K562 (cell line): Measurements from ENCODE around the gene BRAF. TPM values are rescaled to one million over a fixed set of nuclear protein-coding genes. Genes with fewer than 3 reads are reported as not detected.

ENCODE experiments used
- ATAC-seq: fragments of 200-7000 bp; cut with Tn5 transposase; 3 replicates; pipeline ENCODE4 v1.9.1; 2020; ENCODE audit warnings: moderate library complexity
- BruUV-seq: library from RNA; stranded (reverse); fragments of 400-500 nt; replicated peaks from 2 replicates; lab custom pipeline; 2021; lab: Mats Ljungman, UMichigan
- CTCF ChIA-PET: fragments of 300-600 bp; formaldehyde crosslinking; extraction: SDS; loops from one replicate; lab custom pipeline; 2021; ENCODE audit warnings: low intra/inter-chr PET ratio; lab: Yijun Ruan, JAX
- POLR2A ChIA-PET: fragments of 300-600, 350-650 bp; sonication (Branson Sonifier 250); formaldehyde crosslinking; extraction: SDS; loops from one replicate; lab custom pipeline; 2021; ENCODE audit warnings: antibody characterized with exemption, inconsistent platforms; lab: Yijun Ruan, JAX
- DNase-seq, 4 experiments: peaks; one replicate each; pipeline versions ENCODE4 v3.0.0 to v3.0.0-alpha.2; 2011 to 2018; ENCODE audit warnings: low spot score in 3 of 4, mixed read lengths in 3 of 4; ENCODE audit errors: extremely low read depth in 1 of 4
- FAIRE-seq: peaks from 2 replicates; lab custom pipeline; 2011; peaks lifted over from hg19 to GRCh38; lab: Jason Lieb, UNC
- H2AFZ ChIP-seq: 2 replicates; pipeline ENCODE4 v1.6.0; 2011; ENCODE audit warnings: low read depth, low read length, control low read depth, inconsistent platforms
- H3K27ac ChIP-seq: fragments of 200-600 bp; 3 replicates; pipeline ENCODE4 v1.8.0; 2011; ENCODE audit warnings: low read depth, mild to moderate bottlenecking, control low read depth, inconsistent platforms, low read length, moderate library complexity, mixed read lengths; ENCODE audit errors: extremely low read depth
- H3K27me3 ChIP-seq, 2 experiments: fragments of 300-600 bp in 1 of 2; 2 replicates in 1 of 2; 3 replicates in 1 of 2; pipeline versions ENCODE4 v1.6.0 to v1.8.0; 2011; ENCODE audit warnings: inconsistent platforms in 2 of 2, low read length in 2 of 2, mild to moderate bottlenecking in 1 of 2, mixed read lengths in 1 of 2, moderate library complexity in 1 of 2; ENCODE audit not compliant: control insufficient read depth in 2 of 2, insufficient read depth in 2 of 2
- H3K36me3 ChIP-seq: fragments of 300-600 bp; 3 replicates; pipeline ENCODE4 v1.8.0; 2011; ENCODE audit warnings: mild to moderate bottlenecking, low read length, inconsistent platforms; ENCODE audit not compliant: control insufficient read depth, insufficient read depth
- H3K4me1 ChIP-seq, 2 experiments: fragments of 200-600 bp in 1 of 2; replicated peaks in 1 of 2; 2 replicates in 1 of 2; 3 replicates in 1 of 2; pipeline versions ENCODE4 v1.5.1 to v1.8.0; 2011; ENCODE audit warnings: inconsistent platforms in 2 of 2, low read length in 2 of 2, mild to moderate bottlenecking in 1 of 2, mixed read lengths in 1 of 2, moderate library complexity in 1 of 2; ENCODE audit not compliant: control insufficient read depth in 2 of 2, insufficient read depth in 2 of 2
- H3K4me2 ChIP-seq: 2 replicates; pipeline ENCODE4 v1.6.1; 2011; ENCODE audit warnings: low read length, control low read depth, inconsistent platforms, mixed read lengths; ENCODE audit not compliant: insufficient read depth
- H3K4me3 ChIP-seq: fragments of 200-600 bp; sonication (generic), shearing (Covaris generic); 2 replicates; pipeline ENCODE4 v1.5.1; 2016; ENCODE audit warnings: control low read depth, inconsistent platforms
- H3K79me2 ChIP-seq: fragments of 200-600 bp; 3 replicates; pipeline ENCODE4 v1.8.0; 2011; ENCODE audit warnings: low read length, inconsistent platforms; ENCODE audit not compliant: control insufficient read depth, insufficient read depth
- H3K9ac ChIP-seq, 2 experiments: 2 replicates each; pipeline versions ENCODE4 v1.6.0 to v1.6.1; 2011; ENCODE audit warnings: low read depth in 2 of 2, low read length in 2 of 2, control low read depth in 1 of 2, inconsistent platforms in 1 of 2, mild to moderate bottlenecking in 1 of 2, mixed read lengths in 1 of 2; ENCODE audit not compliant: insufficient read depth in 1 of 2
- H3K9me1 ChIP-seq: one replicate; pipeline ENCODE4 v1.6.0; 2011; ENCODE audit warnings: inconsistent platforms, mild to moderate bottlenecking, low read length, moderate library complexity; ENCODE audit not compliant: control insufficient read depth, insufficient read depth
- H3K9me3 ChIP-seq: replicated peaks from 2 replicates; pipeline ENCODE4 v1.5.1; 2011; ENCODE audit warnings: low read depth, low read length, inconsistent platforms; ENCODE audit not compliant: control insufficient read depth, insufficient read depth
- H4K20me1 ChIP-seq: replicated peaks from 2 replicates; pipeline ENCODE4 v1.6.1; 2011; ENCODE audit warnings: low read length, inconsistent platforms, mixed read lengths; ENCODE audit not compliant: control insufficient read depth, insufficient read depth
- ETV6 ChIP-seq, 3 experiments: fragments of 150-350 bp in 1 of 3; sonication (generic) in 1 of 3; formaldehyde crosslinking in 1 of 3; IDR thresholded peaks; 2 replicates each; pipeline versions ENCODE4 v1.6.1 to v1.8.0; 2014 to 2022; ENCODE audit warnings: borderline replicate concordance in 2 of 3, low read depth in 2 of 3, antibody characterized with exemption in 1 of 3, low read length in 1 of 3, mild to moderate bottlenecking in 1 of 3, missing genetic modification reagents in 1 of 3
- FOXP1 ChIP-seq: sonication (generic); formaldehyde crosslinking; IDR thresholded peaks from 2 replicates; pipeline ENCODE4 v1.8.0; 2022; ENCODE audit warnings: mild to moderate bottlenecking, missing genetic modification reagents
- HNRNPUL1 ChIP-seq: fragments of 200-400 bp; formaldehyde crosslinking; IDR thresholded peaks from 2 replicates; pipeline ENCODE4 v1.6.1; 2017; ENCODE audit warnings: low read length
- NCOA6 ChIP-seq: fragments of 450-650 bp; IDR thresholded peaks from 2 replicates; pipeline ENCODE4 v1.6.1; 2017; ENCODE audit warnings: mild to moderate bottlenecking
- RB1 ChIP-seq: fragments of 450-650 bp; IDR thresholded peaks from 2 replicates; pipeline ENCODE4 v1.6.1; 2017; ENCODE audit warnings: low read depth, mild to moderate bottlenecking
- SP1 ChIP-seq: sonication (generic); formaldehyde crosslinking; IDR thresholded peaks from 2 replicates; pipeline ENCODE4 v1.8.1; 2022; ENCODE audit warnings: mild to moderate bottlenecking, missing genetic modification reagents
- SREBF2 ChIP-seq: sonication (generic); formaldehyde crosslinking; IDR thresholded peaks from 2 replicates; pipeline ENCODE4 v1.4.0; 2020; ENCODE audit warnings: mild to moderate bottlenecking, missing genetic modification reagents
- XRCC3 ChIP-seq: fragments of 450-650 bp; IDR thresholded peaks from 2 replicates; pipeline ENCODE4 v1.6.1; 2017; ENCODE audit warnings: mild to moderate bottlenecking, moderate library complexity
- XRCC4 ChIP-seq: IDR thresholded peaks from one replicate; pipeline ENCODE4 v1.6.1; 2011; ENCODE audit not compliant: insufficient read depth, insufficient read length; ENCODE audit errors: extremely low read depth
- ZNF561 ChIP-seq: fragments of 450-650 bp; formaldehyde crosslinking; conservative IDR thresholded peaks from 2 replicates; pipeline ENCODE4 v1.4.0; 2020; ENCODE audit warnings: mild to moderate bottlenecking, moderate library complexity
- WGBS: fragments of 100-300 bp; shearing (Covaris generic); methylation state at CpG from one replicate; pipeline ENCODE4 v1.1.6; 2016; ENCODE audit warnings: low coverage, mixed read lengths; ENCODE audit not compliant: insufficient coverage; ENCODE audit errors: missing lambda C conversion rate; 5-methylcytosine and 5-hydroxymethylcytosine counted together
- in situ Hi-C: fragments of 300-500 bp; cut with MboI; formaldehyde crosslinking; loops from 4 replicates; pipeline ENCODE4 v1.15.0; 2018; ENCODE audit warnings: inconsistent platforms, mixed read lengths
- intact Hi-C: fragments of 100-400 bp; cut with micrococcal nuclease; formaldehyde crosslinking; loops from 2 replicates; pipeline ENCODE4 v1.14.2; 2022
- polyA plus RNA-seq, 8 experiments: library from polyadenylated mRNA; depleted of rRNA in 4 of 8; stranded (reverse) in 5 of 8; unstranded in 3 of 8; fragments of >200 nt; fragmentation: Nextera tagmentation in 2 of 8; fragmentation: Illumina TruSeq in 1 of 8; extraction: Ambion mirVana in 2 of 8; extraction: Trizol in 1 of 8; gene quantifications; 2 replicates each; pipeline versions ENCODE4 v1.2.1 to v1.2.3, GENCODE V29; 2011 to 2014; ENCODE audit warnings: inconsistent platforms in 1 of 8, missing spikeins in 1 of 8
- total RNA-seq, 7 experiments: library from RNA; depleted of rRNA in 6 of 7; stranded (reverse); fragments of >200 nt in 6 of 7; fragmentation: Illumina TruSeq in 2 of 7; extraction: Trizol in 2 of 7; gene quantifications; 2 replicates each; pipeline versions ENCODE4 v1.2.1 to v1.2.3, GENCODE V29; 2011 to 2021; ENCODE audit warnings: low replicate concordance in 1 of 7
- TF ChIP-seq, protein P1 (sequence below): sonication (generic); formaldehyde crosslinking; IDR thresholded peaks from 2 replicates; pipeline ENCODE4 v1.8.1; 2023; ENCODE audit warnings: mild to moderate bottlenecking, missing genetic modification reagents

BRAF gene
- total and polyA plus RNA-seq, 9 of the 15 experiments (the other 6 are each of a cell fraction or from before 2014, with no cell fraction given) = 3.6 to 38.3 (median 21.9) TPM

DNA sequence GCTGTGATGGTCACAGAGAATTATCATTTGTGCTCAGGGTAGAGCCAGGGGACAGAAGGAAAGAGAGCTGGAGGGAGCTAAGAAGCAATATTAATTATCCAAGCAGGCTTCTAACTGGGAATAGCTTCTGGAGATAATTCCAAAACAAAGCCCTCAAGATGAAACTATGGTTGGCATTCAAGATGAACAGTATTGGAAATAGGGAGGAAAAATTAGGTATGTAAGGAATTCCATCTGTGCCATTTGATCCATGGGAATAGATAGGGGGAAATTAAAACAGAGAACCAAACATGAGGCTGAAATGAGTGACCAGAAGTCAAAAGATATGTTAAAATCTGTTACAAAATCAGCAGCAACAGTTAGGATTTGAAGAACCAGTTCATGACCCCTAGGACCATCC, 152.9 kb downstream of the BRAF start:
- Histone ChIP-seq H2AFZ (no peak overlapping the region), H3K27ac (no peak overlapping the region), H3K4me3 (no peak overlapping the region), H3K9ac (no peak overlapping the region), H4K20me1 (no peaks in the 10 kb centered on the region), H3K79me2 (no peaks in the 10 kb centered on the region), H3K4me1 (peaks cover 0 to 2% of the 10 kb centered on the region in 2 experiments; a peak in 2 of 5 replicates), H3K27me3 (no peaks in the 10 kb centered on the region), H3K9me1 (no peaks in the 10 kb centered on the region), H3K36me3 (peaks cover 48% of the 10 kb centered on the region), H3K9me3 (no peaks in the 10 kb centered on the region), H3K4me2 (no peak overlapping the region)
- POLR2A ChIA-PET = interaction anchor here (0.8 kb wide), 1 partner anchor 26 kb away, joined by 3 read pairs; no protein-coding TSS in a partner anchor
- no TSS peak for BruUV-seq
- FAIRE-seq (no peak), ATAC-seq (no peak), DNase-seq (no peak)
- CTCF ChIA-PET = no interaction called here
- in situ Hi-C loops = no loop called here
- intact Hi-C loops = no loop called here
- TF ChIP-seq HNRNPUL1 = no peak
- no peak for TF ChIP-seq RB1
- TF ChIP-seq FOXP1 (CRISPR knock-in tag) = 0 out of 2 replicates have a peak, but pooled peaks have one; percentile 0
- no peak for TF ChIP-seq ZNF561 (CRISPR knock-in tag)

DNA sequence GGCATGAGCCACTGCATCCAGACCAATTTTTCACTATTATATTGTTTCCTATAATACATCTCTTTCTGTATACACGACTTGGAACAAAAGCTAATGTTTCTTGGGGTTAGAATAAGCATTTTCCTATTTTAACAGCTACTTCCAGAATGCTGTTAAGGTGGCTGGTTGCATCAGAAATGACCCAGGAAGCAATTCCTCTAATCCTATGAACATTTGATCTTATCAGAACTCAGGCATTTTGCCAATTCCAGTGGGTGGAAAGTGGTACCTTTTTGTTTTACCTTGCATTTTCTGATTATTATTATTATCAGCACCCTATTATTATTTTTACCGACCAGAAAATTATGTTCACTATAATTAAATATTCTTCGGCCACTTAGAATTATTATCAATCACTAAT, 154.9 kb downstream of the BRAF start:
- Histone ChIP-seq H3K36me3 (peaks cover 35% of the 10 kb centered on the region; the same call in 1 of the 3 replicates), H3K9me3 (no peaks in the 10 kb centered on the region), H3K9ac (no peak overlapping the region), H3K4me2 (no peak overlapping the region), H3K79me2 (no peaks in the 10 kb centered on the region), H3K9me1 (no peaks in the 10 kb centered on the region), H3K4me1 (peaks cover 0 to 2% of the 10 kb centered on the region in 2 experiments; a peak in 2 of 5 replicates), H4K20me1 (no peaks in the 10 kb centered on the region), H3K27me3 (no peaks in the 10 kb centered on the region), H3K4me3 (no peak overlapping the region), H2AFZ (no peak overlapping the region), H3K27ac (no peak overlapping the region)
- in situ Hi-C loops = no loop called here
- no peak for FAIRE-seq
- WGBS = 82% methylated on average over 3 of the region's 3 CpGs
- no TSS peak for BruUV-seq
- ChIA-PET POLR2A (no interaction called here), CTCF (no interaction called here)
- no peak for ATAC-seq
- intact Hi-C loops = no loop called here
- DNase-seq = no peak
- no peak for TF ChIP-seq ETV6 (IDR thresholded peaks at IDR 0.05; ENCODE audit: borderline replicate concordance in 1 of 2, low read depth in 2 of 2, low read length in 1 of 2)
- TF ChIP-seq ETV6 (CRISPR knock-in tag; IDR thresholded peaks at IDR 0.05; ENCODE audit: borderline replicate concordance) = no peak
- no peak for TF ChIP-seq XRCC4
- TF ChIP-seq NCOA6 = no peak
- TF ChIP-seq XRCC3 = no peak
- TF ChIP-seq SREBF2 (CRISPR knock-in tag) = no peak
- no peak for TF ChIP-seq SP1 (CRISPR knock-in tag)
- TF ChIP-seq, protein P1, sequence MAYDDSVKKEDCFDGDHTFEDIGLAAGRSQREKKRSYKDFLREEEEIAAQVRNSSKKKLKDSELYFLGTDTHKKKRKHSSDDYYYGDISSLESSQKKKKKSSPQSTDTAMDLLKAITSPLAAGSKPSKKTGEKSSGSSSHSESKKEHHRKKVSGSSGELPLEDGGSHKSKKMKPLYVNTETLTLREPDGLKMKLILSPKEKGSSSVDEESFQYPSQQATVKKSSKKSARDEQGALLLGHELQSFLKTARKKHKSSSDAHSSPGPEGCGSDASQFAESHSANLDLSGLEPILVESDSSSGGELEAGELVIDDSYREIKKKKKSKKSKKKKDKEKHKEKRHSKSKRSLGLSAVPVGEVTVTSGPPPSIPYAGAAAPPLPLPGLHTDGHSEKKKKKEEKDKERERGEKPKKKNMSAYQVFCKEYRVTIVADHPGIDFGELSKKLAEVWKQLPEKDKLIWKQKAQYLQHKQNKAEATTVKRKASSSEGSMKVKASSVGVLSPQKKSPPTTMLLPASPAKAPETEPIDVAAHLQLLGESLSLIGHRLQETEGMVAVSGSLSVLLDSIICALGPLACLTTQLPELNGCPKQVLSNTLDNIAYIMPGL = no peak
